HepG2 (cell line): Measurements from ENCODE around the gene INO80B. TPM values are rescaled to one million over a fixed set of nuclear protein-coding genes. Genes with fewer than 3 reads are reported as not detected.
A peak's percentile ranks its signal among the peaks of the same experiment; 100 is the strongest.

ENCODE experiments used
- ASH2L ChIP-seq: fragments of 300-600, 200-600 bp; sonication (generic); IDR thresholded peaks from 2 replicates; pipeline ENCODE4 v1.7.0; 2017; ENCODE audit warnings: low read depth, mild to moderate bottlenecking, moderate library complexity, mixed read lengths, low read length; ENCODE audit not compliant: insufficient read length
- CERS6 ChIP-seq: sonication (generic); formaldehyde crosslinking; IDR thresholded peaks from 2 replicates; pipeline ENCODE4 v1.5.0; 2020; ENCODE audit warnings: missing genetic modification reagents
- E2F2 ChIP-seq: sonication (generic); formaldehyde crosslinking; IDR thresholded peaks from 2 replicates; pipeline ENCODE4 v1.4.0; 2020; ENCODE audit warnings: missing genetic modification reagents, borderline replicate concordance
- ELK4 ChIP-seq: sonication (generic); formaldehyde crosslinking; IDR thresholded peaks from 2 replicates; pipeline ENCODE4 v1.9.0; 2021; ENCODE audit warnings: missing genetic modification reagents, borderline replicate concordance
- HIC2 ChIP-seq: sonication (generic); formaldehyde crosslinking; IDR thresholded peaks from 2 replicates; pipeline ENCODE4 v1.9.0; 2022; ENCODE audit warnings: low read depth, missing genetic modification reagents
- HMGA1 ChIP-seq: sonication (generic); formaldehyde crosslinking; conservative IDR thresholded peaks from 2 replicates; pipeline ENCODE4 v1.4.0; 2020; ENCODE audit warnings: missing genetic modification reagents
- HNF4A ChIP-seq: sonication (generic); formaldehyde crosslinking; IDR thresholded peaks from 2 replicates; pipeline ENCODE4 v1.4.0; 2020; ENCODE audit warnings: missing genetic modification reagents
- KDM4B ChIP-seq: sonication (generic); formaldehyde crosslinking; IDR thresholded peaks from 2 replicates; pipeline ENCODE4 v1.4.0; 2020; ENCODE audit warnings: missing genetic modification reagents
- SOX5 ChIP-seq: IDR thresholded peaks from 2 replicates; pipeline ENCODE4 v1.6.1; 2016; ENCODE audit warnings: borderline replicate concordance
- THRA ChIP-seq: sonication (generic); formaldehyde crosslinking; IDR thresholded peaks from 2 replicates; pipeline ENCODE4 v1.4.0; 2020; ENCODE audit warnings: missing genetic modification reagents, borderline replicate concordance
- TOE1 ChIP-seq: sonication (generic); formaldehyde crosslinking; IDR thresholded peaks from 2 replicates; pipeline ENCODE4 v1.4.0; 2020; ENCODE audit warnings: mild to moderate bottlenecking, missing genetic modification reagents
- ZBTB34 ChIP-seq: sonication (generic); formaldehyde crosslinking; IDR thresholded peaks from 2 replicates; pipeline ENCODE4 v1.8.0; 2022; ENCODE audit warnings: mild to moderate bottlenecking, missing genetic modification reagents
- ZFP91 ChIP-seq: sonication (generic); formaldehyde crosslinking; IDR thresholded peaks from 2 replicates; pipeline ENCODE4 v1.9.0; 2022; ENCODE audit warnings: missing genetic modification reagents, mild to moderate bottlenecking, borderline replicate concordance
- ZNF124 ChIP-seq: sonication (generic); formaldehyde crosslinking; IDR thresholded peaks from 2 replicates; pipeline ENCODE4 v1.4.0; 2020; ENCODE audit warnings: missing genetic modification reagents
- ZNF383 ChIP-seq: sonication (generic); formaldehyde crosslinking; IDR thresholded peaks from 2 replicates; pipeline ENCODE4 v1.4.0; 2020; ENCODE audit warnings: missing genetic modification reagents, mild to moderate bottlenecking, borderline replicate concordance
- ZNF543 ChIP-seq: sonication (generic); formaldehyde crosslinking; IDR thresholded peaks from 2 replicates; pipeline ENCODE4 v1.4.0; 2020; ENCODE audit warnings: mild to moderate bottlenecking, missing genetic modification reagents
- polyA plus RNA-seq, 8 experiments: library from polyadenylated mRNA; depleted of rRNA in 3 of 8; stranded (reverse) in 7 of 8; unstranded in 1 of 8; fragments of >200 nt; fragmentation: Illumina TruSeq in 4 of 8; extraction: Trizol in 4 of 8; gene quantifications; 2 replicates each; pipeline versions ENCODE4 v1.2.1 to v1.2.3, GENCODE V29; 2011 to 2016; ENCODE audit warnings: low read depth in 4 of 8, missing spikeins in 1 of 8, mixed read lengths in 1 of 8; ENCODE audit not compliant: insufficient read depth in 1 of 8
- total RNA-seq, 5 experiments: library from RNA; depleted of rRNA; stranded (reverse); fragments of >200 nt; fragmentation: Illumina TruSeq; extraction: Trizol; gene quantifications; 2 replicates each; pipeline ENCODE4 v1.2.3, GENCODE V29; 2016; ENCODE audit warnings: low read depth in 1 of 5

Gene INO80B
- total and polyA plus RNA-seq, 2 of the 13 experiments (the other 11 are each of a cell fraction or from before 2014, with no cell fraction given): 6.2 to 14.5 TPM

GRCh38 chr2:74502147-74502719, 47.3 kb downstream of the INO80B start (continued):
- 0 out of 2 replicates have a peak, but pooled peaks have one; percentile 15 for TF ChIP-seq ZNF383 (CRISPR knock-in tag)
- no peak for TF ChIP-seq KDM4B (CRISPR knock-in tag)
- TF ChIP-seq ZFP91 (CRISPR knock-in tag): no peak
- no peak for TF ChIP-seq ELK4 (CRISPR knock-in tag)
- TF ChIP-seq ZNF543 (CRISPR knock-in tag): peak; percentile 44
- TF ChIP-seq SOX5 (CRISPR knock-in tag): peak; percentile 75; the same call in 1 of the 2 replicates
- peak; percentile 99 for TF ChIP-seq HNF4A (CRISPR knock-in tag)
- TF ChIP-seq ZBTB34 (CRISPR knock-in tag): no peak
- peak; percentile 25; the same call in 1 of the 2 replicates for TF ChIP-seq TOE1 (CRISPR knock-in tag)
- TF ChIP-seq ASH2L: peak; percentile 77
- no peak for TF ChIP-seq ZNF124 (CRISPR knock-in tag)
- no peak for TF ChIP-seq CERS6 (CRISPR knock-in tag)
- TF ChIP-seq HMGA1 (CRISPR knock-in tag): no peak
- TF ChIP-seq THRA: peak; percentile 96
- no peak for TF ChIP-seq HIC2 (CRISPR knock-in tag)
- TF ChIP-seq E2F2 (CRISPR knock-in tag): no peak
